GM10266 (cell line): ENCODE results near the gene ICE1.

ENCODE experiments used
- DNase-seq: peaks from one replicate; pipeline ENCODE4 v3.0.0; 2012; ENCODE audit errors: extremely low spot score
- TF ChIP-seq, protein P1 (sequence below): IDR thresholded peaks from 2 replicates; pipeline ENCODE4 v1.5.1; 2012; ENCODE audit warnings: mild to moderate bottlenecking, low read depth; ENCODE audit not compliant: control insufficient read depth, insufficient read depth; ENCODE audit errors: missing control alignments

The ICE1 gene

DNA sequence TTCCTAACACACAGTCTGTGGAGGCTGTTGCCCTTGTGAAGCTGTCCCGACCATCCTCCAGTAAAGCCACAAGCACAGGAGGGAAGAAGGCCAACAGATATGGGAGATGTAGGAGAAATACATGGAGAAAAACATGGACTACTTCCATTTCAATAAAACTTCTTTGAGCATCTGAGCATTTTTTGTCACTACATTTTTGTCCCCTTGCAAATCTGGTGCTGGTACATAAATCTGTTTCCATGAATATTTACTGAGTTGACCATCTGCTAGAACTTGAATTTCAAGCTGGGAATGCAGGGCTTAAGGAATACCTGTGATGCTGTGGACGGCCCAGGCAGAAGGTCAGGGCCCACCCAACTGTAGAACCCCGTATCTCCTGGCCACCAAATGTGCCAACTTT lies 43.9 kb upstream of the ICE1 start:
- TF ChIP-seq, protein P1, sequence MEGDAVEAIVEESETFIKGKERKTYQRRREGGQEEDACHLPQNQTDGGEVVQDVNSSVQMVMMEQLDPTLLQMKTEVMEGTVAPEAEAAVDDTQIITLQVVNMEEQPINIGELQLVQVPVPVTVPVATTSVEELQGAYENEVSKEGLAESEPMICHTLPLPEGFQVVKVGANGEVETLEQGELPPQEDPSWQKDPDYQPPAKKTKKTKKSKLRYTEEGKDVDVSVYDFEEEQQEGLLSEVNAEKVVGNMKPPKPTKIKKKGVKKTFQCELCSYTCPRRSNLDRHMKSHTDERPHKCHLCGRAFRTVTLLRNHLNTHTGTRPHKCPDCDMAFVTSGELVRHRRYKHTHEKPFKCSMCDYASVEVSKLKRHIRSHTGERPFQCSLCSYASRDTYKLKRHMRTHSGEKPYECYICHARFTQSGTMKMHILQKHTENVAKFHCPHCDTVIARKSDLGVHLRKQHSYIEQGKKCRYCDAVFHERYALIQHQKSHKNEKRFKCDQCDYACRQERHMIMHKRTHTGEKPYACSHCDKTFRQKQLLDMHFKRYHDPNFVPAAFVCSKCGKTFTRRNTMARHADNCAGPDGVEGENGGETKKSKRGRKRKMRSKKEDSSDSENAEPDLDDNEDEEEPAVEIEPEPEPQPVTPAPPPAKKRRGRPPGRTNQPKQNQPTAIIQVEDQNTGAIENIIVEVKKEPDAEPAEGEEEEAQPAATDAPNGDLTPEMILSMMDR: no peak
- no peak for DNase-seq

DNA sequence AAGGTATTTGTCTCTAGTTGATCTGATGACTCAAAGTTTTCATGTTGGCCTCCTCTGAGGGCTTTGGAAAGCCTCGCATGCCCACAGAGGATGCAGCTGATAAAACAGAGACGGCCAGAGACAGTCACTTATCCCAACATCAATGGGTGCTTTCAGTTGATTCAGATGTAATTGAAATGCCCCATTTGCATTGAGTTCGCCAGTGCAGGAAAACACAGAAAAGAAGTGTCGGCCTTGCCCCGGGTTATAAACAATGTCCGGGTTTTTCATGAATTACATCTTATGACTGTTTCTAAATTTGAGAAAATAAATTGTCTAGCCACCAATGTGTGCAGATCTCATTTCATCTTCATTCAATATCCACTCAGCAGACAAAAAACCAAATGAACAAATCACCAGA lies 42.2 kb upstream of the ICE1 start:
- no peak for DNase-seq
- TF ChIP-seq, protein P1: no peak

DNA sequence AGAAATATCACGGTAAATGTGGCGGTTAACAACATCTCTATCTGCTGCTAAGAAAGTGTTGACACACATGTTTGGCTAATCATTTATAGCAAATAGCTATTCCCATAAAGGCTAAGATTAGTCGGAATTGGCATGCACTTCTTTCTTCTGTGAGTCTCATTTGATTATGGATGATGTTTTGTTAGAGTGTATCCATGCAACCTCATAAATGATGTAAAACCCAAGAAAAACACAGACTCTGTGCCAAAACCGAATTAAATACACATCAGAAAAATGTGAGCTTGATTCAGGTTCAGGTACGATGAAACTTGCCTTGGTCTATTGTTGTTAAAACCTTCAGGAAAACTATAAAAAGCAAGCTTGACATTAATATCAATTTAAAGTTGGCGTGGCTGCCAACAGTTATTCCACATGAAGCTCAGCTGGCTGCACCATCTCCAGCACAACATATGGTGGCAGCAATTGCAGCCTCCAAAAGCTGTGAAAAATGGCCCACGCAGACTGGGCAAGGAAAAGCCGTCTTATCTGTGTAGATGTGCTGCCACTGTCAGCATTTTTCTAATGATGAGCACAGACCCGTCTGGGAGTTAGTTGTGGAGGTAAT lies 41.1 kb upstream of the ICE1 start:
- TF ChIP-seq, protein P1: no peak
- DNase-seq: no peak

DNA sequence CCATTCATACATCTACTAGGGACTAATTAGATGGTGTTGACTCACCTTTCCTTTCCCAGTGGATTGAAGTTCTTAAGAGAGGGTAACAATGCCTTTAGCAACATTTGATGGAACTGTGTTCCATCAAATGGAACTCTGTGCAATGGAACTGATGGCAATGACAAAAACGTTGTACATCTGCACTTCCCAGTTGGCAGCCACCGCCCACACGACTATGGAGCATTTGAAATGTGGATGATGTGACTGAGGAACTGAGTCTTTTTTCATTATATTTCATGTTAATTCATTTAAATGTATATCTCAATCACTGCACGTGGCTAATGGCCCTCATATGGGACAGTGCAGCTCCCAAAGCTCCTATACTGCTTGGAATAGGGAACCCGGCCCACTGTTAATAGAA lies 39.0 kb upstream of the ICE1 start:
- DNase-seq: no peak
- TF ChIP-seq, protein P1: no peak

DNA sequence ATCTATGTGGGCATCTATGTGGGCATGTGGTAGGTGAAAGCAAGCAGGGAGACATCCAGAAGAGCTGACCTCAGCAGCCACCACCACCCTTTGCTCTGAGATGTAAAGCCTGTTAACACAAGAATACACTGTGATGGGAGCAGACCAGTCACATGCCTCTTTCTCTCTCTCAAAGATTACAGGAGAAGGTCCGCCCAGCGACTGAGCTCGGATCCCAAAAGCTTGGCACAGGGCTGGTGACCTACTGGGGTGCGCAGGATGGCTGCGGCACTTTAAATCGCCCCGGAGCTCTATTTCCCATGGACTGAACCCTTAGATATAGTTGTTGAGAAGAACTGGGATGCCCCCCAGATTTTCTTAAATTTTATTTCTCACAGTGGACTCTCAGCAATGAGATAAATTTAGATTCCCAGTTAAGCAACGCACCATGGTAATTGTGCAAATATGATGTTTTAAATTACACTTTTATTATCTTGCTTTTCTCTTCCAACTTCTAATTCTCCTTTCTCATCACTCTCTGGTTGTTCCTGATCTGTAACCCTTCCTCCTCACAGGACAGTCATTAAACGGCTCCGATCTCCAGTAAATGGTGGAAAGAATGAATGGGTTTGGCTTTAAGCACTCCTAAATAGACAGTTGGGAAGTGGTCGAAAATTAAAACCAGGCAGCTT lies 37.7 kb upstream of the ICE1 start:
- DNase-seq: no peak
- TF ChIP-seq, protein P1: no peak

DNA sequence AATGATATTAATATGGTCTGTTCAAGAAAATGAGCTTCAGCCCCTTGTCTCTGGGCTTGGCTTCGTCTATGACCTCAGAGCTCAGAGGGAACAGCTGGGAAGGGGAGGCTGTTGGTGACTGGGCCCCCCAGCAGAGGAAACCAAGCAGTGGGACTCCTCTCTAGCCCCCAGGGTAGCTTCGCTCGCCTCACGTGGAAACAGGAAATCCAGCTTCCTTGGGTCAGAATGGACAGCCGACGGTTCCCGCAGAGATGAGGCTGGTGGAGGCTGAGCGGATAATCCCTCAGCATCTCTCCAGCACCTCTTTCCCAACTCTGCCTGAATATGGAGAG lies 37.2 kb upstream of the ICE1 start:
- TF ChIP-seq, protein P1: no peak
- DNase-seq: no peak

DNA sequence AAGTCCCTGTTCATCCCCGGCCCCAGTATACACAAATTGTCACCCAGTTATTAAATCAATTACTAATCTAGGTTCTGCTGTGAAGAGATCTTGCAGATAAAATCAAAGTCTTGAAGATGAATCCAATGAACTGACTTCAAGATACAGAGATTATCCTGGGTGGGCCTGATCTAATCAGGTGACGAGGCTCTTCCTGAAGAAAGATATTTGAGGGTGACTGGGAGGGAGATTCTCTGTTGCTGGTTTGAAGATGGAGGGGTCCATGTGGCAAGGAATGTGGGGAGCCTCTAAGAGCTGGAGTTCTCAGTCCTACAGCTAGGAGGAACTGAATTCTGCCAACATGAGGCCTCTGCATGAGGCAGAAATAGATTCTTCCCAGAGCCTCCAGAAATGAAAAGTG lies 36.1 kb upstream of the ICE1 start:
- TF ChIP-seq, protein P1: no peak
- no peak for DNase-seq
